Choroid plexus epithelial cell (primary cell): Measurements from ENCODE around the gene MEAK7.
A peak's percentile ranks its signal among the peaks of the same experiment; 100 is the strongest.

Experiments used
- DNase-seq: peaks from one replicate; pipeline ENCODE4 v3.0.0-alpha.2; 2010; ENCODE audit warnings: low read depth
- H3K4me3 ChIP-seq: 2 replicates; pipeline ENCODE4 v1.5.1; 2011; ENCODE audit warnings: low read depth, mild to moderate bottlenecking, control low read depth, low read length, moderate library complexity
- CTCF ChIP-seq: conservative IDR thresholded peaks from 2 replicates; pipeline ENCODE4 v1.5.1; 2011; ENCODE audit warnings: low read depth, mild to moderate bottlenecking, control low read depth, inconsistent platforms, low read length, moderate library complexity

Gene MEAK7

GRCh38 chr16:84509032-84509950, 4.8 kb upstream of the MEAK7 start:
- no peak for DNase-seq
- no peak for TF ChIP-seq CTCF
- H3K4me3 ChIP-seq: no peak overlapping the region

- H3K4me3 ChIP-seq: no peak overlapping the region
- no peak for TF ChIP-seq CTCF
- DNase-seq: no peak
Measured at GRCh38 chr16:84508502-84508901, 4.0 kb upstream of the MEAK7 start.

- DNase-seq: no peak
- no peak overlapping the region for H3K4me3 ChIP-seq
- TF ChIP-seq CTCF: no peak
Measured at GRCh38 chr16:84507011-84507982, 2.8 kb upstream of the MEAK7 start.

GRCh38 chr16:84505249-84506187, 1.1 kb upstream of the MEAK7 start:
- peak overlapping the region; percentile 45 for H3K4me3 ChIP-seq
- DNase-seq: no peak
- TF ChIP-seq CTCF: no peak

- H3K4me3 ChIP-seq: peak overlapping the region; percentile 100
- TF ChIP-seq CTCF: no peak
- no peak for DNase-seq
Measured at GRCh38 chr16:84503751-84504395, 586 bp downstream of the MEAK7 start.

- no peak for TF ChIP-seq CTCF
- no peak for DNase-seq
- no peak overlapping the region for H3K4me3 ChIP-seq
Measured at GRCh38 chr16:84502581-84502980, 1.9 kb downstream of the MEAK7 start.
